Fibroblast of villous mesenchyme (primary cell): ENCODE data around the gene CENPW. TPM values are rescaled to one million over a fixed set of nuclear protein-coding genes. Genes with fewer than 3 reads are reported as not detected.

Experiments
- DNase-seq: peaks from one replicate; pipeline ENCODE4 v3.0.0-alpha.2; 2010; ENCODE audit warnings: low read depth
- H3K4me3 ChIP-seq: 2 replicates; pipeline ENCODE4 v1.5.1; 2011; ENCODE audit warnings: low read depth, mild to moderate bottlenecking, low read length
- CTCF ChIP-seq: IDR thresholded peaks from 2 replicates; pipeline ENCODE4 v1.5.1; 2012; ENCODE audit warnings: low read depth, mild to moderate bottlenecking, low read length; ENCODE audit not compliant: insufficient read depth
- total RNA-seq: library from RNA; depleted of rRNA; stranded (reverse); fragments of >200 nt; gene quantifications from 2 replicates; pipeline ENCODE4 v1.2.3, GENCODE V29; 2012

Gene CENPW
- total RNA-seq, 1 donor: 12.5 TPM

- H3K4me3 ChIP-seq: no peak overlapping the region
- TF ChIP-seq CTCF: no peak
- DNase-seq: peak; percentile 29
These were observed 31.6 kb upstream of the CENPW start for GRCh38 chr6:126308362-126308761.

- DNase-seq: peak; percentile 9
- peak; percentile 46 for TF ChIP-seq CTCF
These were observed 27.8 kb upstream of the CENPW start for GRCh38 chr6:126312013-126312665.

GRCh38 chr6:126313941-126314340 is 26.0 kb upstream of the CENPW start:
- no peak overlapping the region for H3K4me3 ChIP-seq
- TF ChIP-seq CTCF: no peak
- DNase-seq: no peak

More at GRCh38 chr6:126312013-126312665, 27.8 kb upstream of the CENPW start:
- no peak overlapping the region for H3K4me3 ChIP-seq

- DNase-seq: no peak
- no peak for TF ChIP-seq CTCF
- H3K4me3 ChIP-seq: no peak overlapping the region
These were observed 21.1 kb upstream of the CENPW start for GRCh38 chr6:126318797-126319196.

- no peak for TF ChIP-seq CTCF
- H3K4me3 ChIP-seq: no peak overlapping the region
- no peak for DNase-seq
These were observed 6.2 kb upstream of the CENPW start for GRCh38 chr6:126333729-126334128.

GRCh38 chr6:126335210-126335609 is 4.7 kb upstream of the CENPW start:
- no peak overlapping the region for H3K4me3 ChIP-seq
- DNase-seq: no peak
- peak; percentile 20 for TF ChIP-seq CTCF

- no peak overlapping the region for H3K4me3 ChIP-seq
- peak; percentile 89 for DNase-seq
- TF ChIP-seq CTCF: no peak
These were observed 2.6 kb upstream of the CENPW start for GRCh38 chr6:126337323-126337722.
